HEK293 (cell line): ENCODE results near the gene CCDC51.

Source experiments
- CTCF ChIA-PET: fragments of 350-600 bp; formaldehyde crosslinking; extraction: SDS; loops from one replicate; lab custom pipeline; 2021; ENCODE audit warnings: antibody characterized with exemption; lab: Yijun Ruan, JAX
- POLR2A ChIA-PET: fragments of 300-600 bp; formaldehyde crosslinking; extraction: SDS; loops from one replicate; lab custom pipeline; 2020; ENCODE audit warnings: antibody characterized with exemption, inconsistent platforms; lab: Yijun Ruan, JAX
- H3K27ac ChIP-seq: fragments of 200-500 bp; sonication (Bioruptor generic); 2 replicates; pipeline ENCODE4 v1.5.1; 2014; ENCODE audit warnings: low read depth, low read length, control low read depth, inconsistent platforms; ENCODE audit errors: extremely low read depth
- H3K36me3 ChIP-seq, 2 experiments: fragments of 200-500 bp in 1 of 2; sonication (Bioruptor generic) in 1 of 2; 1 replicate in 1 of 2; 2 replicates in 1 of 2; pipeline ENCODE4 v1.5.1; 2014 to 2017; ENCODE audit warnings: inconsistent platforms in 2 of 2, low read length in 2 of 2; ENCODE audit not compliant: control insufficient read depth in 2 of 2, insufficient read depth in 1 of 2
- H3K4me1 ChIP-seq: fragments of 200-500 bp; sonication (Bioruptor generic); 2 replicates; pipeline ENCODE4 v1.5.1; 2014; ENCODE audit warnings: mild to moderate bottlenecking, low read length, inconsistent platforms; ENCODE audit not compliant: control insufficient read depth, insufficient read depth
- H3K4me3 ChIP-seq: 2 replicates; pipeline ENCODE4 v1.5.1; 2011; ENCODE audit warnings: low read depth, mild to moderate bottlenecking, control low read depth, low read length, moderate library complexity
- H3K9me3 ChIP-seq: fragments of 200-500 bp; sonication (Bioruptor generic); 2 replicates; pipeline ENCODE4 v1.5.1; 2014; ENCODE audit warnings: low read depth, low read length, inconsistent platforms; ENCODE audit not compliant: control insufficient read depth, insufficient read depth
- BCL11B ChIP-seq: fragments of 450-650 bp; formaldehyde crosslinking; IDR thresholded peaks from 2 replicates; pipeline ENCODE4 v1.5.1; 2016; ENCODE audit warnings: low read depth, missing biosample characterization, missing genetic modification characterization
- MZF1 ChIP-seq: fragments of 450-650 bp; formaldehyde crosslinking; IDR thresholded peaks from 2 replicates; pipeline ENCODE4 v1.5.1; 2017; ENCODE audit warnings: missing biosample characterization, missing genetic modification characterization, borderline replicate concordance
- PATZ1 ChIP-seq: fragments of 450-650 bp; formaldehyde crosslinking; IDR thresholded peaks from 2 replicates; pipeline ENCODE4 v1.5.1; 2016; ENCODE audit warnings: missing biosample characterization, missing genetic modification characterization
- PRDM1 ChIP-seq: fragments of 450-650 bp; formaldehyde crosslinking; IDR thresholded peaks from 2 replicates; pipeline ENCODE4; 2016; ENCODE audit warnings: missing biosample characterization, missing genetic modification characterization
- PRDM4 ChIP-seq: fragments of 450-650 bp; formaldehyde crosslinking; IDR thresholded peaks from 2 replicates; pipeline ENCODE4 v1.5.1; 2017; ENCODE audit warnings: missing biosample characterization, missing genetic modification characterization
- ZBTB10 ChIP-seq: fragments of 450-650 bp; formaldehyde crosslinking; IDR thresholded peaks from 2 replicates; pipeline ENCODE4 v1.5.1; 2016; ENCODE audit warnings: missing biosample characterization, missing genetic modification characterization
- ZBTB11 ChIP-seq: fragments of 450-650 bp; formaldehyde crosslinking; conservative IDR thresholded peaks from 2 replicates; pipeline ENCODE4 v1.5.1; 2016; ENCODE audit warnings: low read depth, missing biosample characterization, missing genetic modification characterization
- ZBTB17 ChIP-seq: fragments of 450-650 bp; formaldehyde crosslinking; IDR thresholded peaks from 2 replicates; pipeline ENCODE4 v1.5.1; 2016; ENCODE audit warnings: missing biosample characterization, missing genetic modification characterization
- ZBTB26 ChIP-seq: fragments of 450-650 bp; formaldehyde crosslinking; optimal IDR thresholded peaks from 2 replicates; pipeline ENCODE3; 2016; ENCODE audit warnings: missing biosample characterization, mild to moderate bottlenecking, missing genetic modification characterization
- ZEB2 ChIP-seq: fragments of 450-650 bp; formaldehyde crosslinking; IDR thresholded peaks from 2 replicates; pipeline ENCODE4 v1.5.1; 2016; ENCODE audit warnings: missing biosample characterization, missing genetic modification characterization
- ZIC2 ChIP-seq: fragments of 450-650 bp; formaldehyde crosslinking; IDR thresholded peaks from 2 replicates; pipeline ENCODE4 v1.5.1; 2016; ENCODE audit warnings: missing biosample characterization, missing genetic modification characterization
- ZNF132 ChIP-seq: fragments of 450-650 bp; formaldehyde crosslinking; IDR thresholded peaks from 2 replicates; pipeline ENCODE4 v1.5.1; 2017; ENCODE audit warnings: missing biosample characterization, missing genetic modification characterization, borderline replicate concordance
- ZNF302 ChIP-seq: fragments of 450-650 bp; formaldehyde crosslinking; IDR thresholded peaks from 2 replicates; pipeline ENCODE4 v1.5.1; 2016; ENCODE audit warnings: missing biosample characterization, missing genetic modification characterization, low read depth
- ZNF426 ChIP-seq: fragments of 450-650 bp; formaldehyde crosslinking; IDR thresholded peaks from 2 replicates; pipeline ENCODE4 v1.5.1; 2017; ENCODE audit warnings: missing biosample characterization, missing genetic modification characterization, mild to moderate bottlenecking, inconsistent platforms, moderate library complexity
- ZNF645 ChIP-seq: fragments of 450-650 bp; formaldehyde crosslinking; IDR thresholded peaks from 2 replicates; pipeline ENCODE4; 2016; ENCODE audit warnings: missing biosample characterization, missing genetic modification characterization
- ZNF707 ChIP-seq: fragments of 450-650 bp; formaldehyde crosslinking; IDR thresholded peaks from 2 replicates; pipeline ENCODE4 v1.5.1; 2016; ENCODE audit warnings: missing biosample characterization, missing genetic modification characterization
- ZNF843 ChIP-seq: fragments of 450-650 bp; formaldehyde crosslinking; IDR thresholded peaks from 2 replicates; pipeline ENCODE4 v1.5.1; 2016; ENCODE audit warnings: missing biosample characterization, missing genetic modification characterization
- ZSCAN4 ChIP-seq: fragments of 450-650 bp; formaldehyde crosslinking; IDR thresholded peaks from 2 replicates; pipeline ENCODE4 v1.5.1; 2017; ENCODE audit warnings: missing biosample characterization, missing genetic modification characterization

CCDC51 gene

GRCh38 chr3:48429960-48430707 lies 9.8 kb downstream of the CCDC51 start, which contains the start of gene PLXNB1:
Gene PLXNB1 (minus strand): TSS chr3:48430086. CDS start chr3:48424611, 5,475 bp downstream.
- Histone ChIP-seq H3K9me3 (no peaks in the 10 kb centered on the region), H3K36me3 (peaks cover 0 to 38% of the 10 kb centered on the region in 2 experiments; a peak in 1 of 3 replicates), H3K4me3 (peak within 1 kb of the TSS; percentile 70), H3K4me1 (peaks cover 3% of the 10 kb centered on the region; the same call in 1 of the 2 replicates), H3K27ac (peak within 1 kb of the TSS; percentile 66; the same call in 1 of the 2 replicates)
- ChIA-PET CTCF (interaction anchor here (0.7 to 2.9 kb wide), 2 partner anchors 10 to 30 kb away, joined by 3 to 9 read pairs; partner anchors contain the start of genes CCDC51 and TMA7), POLR2A (interaction anchor here (1.2 kb wide), 1 partner anchor 10 kb away, joined by 3 read pairs; the partner anchor contains the start of genes CCDC51 and TMA7)
- TF ChIP-seq ZBTB26 (tag by site-specific recombination) (peak; percentile 35), ZBTB17 (tag by site-specific recombination) (peak; percentile 56), ZNF426 (no peak), ZNF302 (no peak), PRDM1 (tag by site-specific recombination) (0 out of 2 replicates have a peak, but pooled peaks have one; percentile 13), BCL11B (tag by site-specific recombination) (0 out of 2 replicates have a peak, but pooled peaks have one; percentile 26), ZSCAN4 (tag by site-specific recombination) (no peak), ZNF707 (no peak), PRDM4 (tag by site-specific recombination) (0 out of 2 replicates have a peak, but pooled peaks have one; percentile 32), ZEB2 (peak; percentile 69; the same call in 1 of the 2 replicates), ZIC2 (peak; percentile 46), ZNF843 (tag by site-specific recombination) (0 out of 2 replicates have a peak, but pooled peaks have one; percentile 40), ZNF132 (tag by site-specific recombination) (no peak), ZBTB10 (tag by site-specific recombination) (peak; percentile 68; the same call in 1 of the 2 replicates), PATZ1 (tag by site-specific recombination) (peak; percentile 97), ZBTB11 (tag by site-specific recombination) (peak; percentile 80), MZF1 (tag by site-specific recombination) (no peak), ZNF645 (tag by site-specific recombination) (no peak)
